Activated T-cell treated with anti-CD3 and anti-CD28 coated beads for 48 hours (primary cell): Measurements from ENCODE around the gene CUTC.

Experiments
- DNase-seq: peaks from one replicate; pipeline ENCODE4 v3.0.0-alpha.2; 2020; ENCODE audit warnings: low read depth

Gene CUTC

DNA sequence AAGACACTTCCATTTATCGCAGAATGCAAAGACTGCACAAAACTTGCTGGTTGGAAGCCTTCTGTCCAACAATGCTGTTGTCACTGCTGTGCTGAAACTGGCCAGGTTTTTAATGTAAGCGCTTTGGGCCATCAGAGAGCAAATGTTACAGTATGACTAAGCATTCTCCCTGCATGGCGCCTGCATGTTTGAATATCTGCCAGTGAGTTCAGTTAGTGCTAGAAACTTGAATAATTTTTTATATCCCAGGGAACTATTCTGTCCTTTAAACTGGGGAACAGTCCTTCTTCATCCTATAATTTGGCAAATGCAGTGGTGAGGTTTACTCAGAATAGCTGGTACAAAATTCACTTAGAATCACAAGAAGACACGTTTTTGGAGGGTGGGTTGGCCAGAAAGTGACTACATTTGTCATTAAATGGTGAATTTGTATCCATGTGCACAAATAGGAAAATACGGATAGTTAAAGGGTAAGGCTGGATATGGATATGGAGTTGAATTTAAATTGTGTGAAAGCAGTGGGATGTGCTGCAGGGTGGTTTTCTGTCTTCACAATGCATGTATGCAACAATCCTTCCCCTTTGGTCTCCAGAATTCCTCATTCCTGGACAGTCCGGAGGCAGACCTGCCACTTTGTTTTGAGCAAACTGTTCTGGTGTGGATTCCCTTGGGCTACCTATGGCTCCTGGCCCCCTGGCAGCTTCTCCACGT, 52.1 kb downstream of the CUTC start:
- no peak for DNase-seq

DNA sequence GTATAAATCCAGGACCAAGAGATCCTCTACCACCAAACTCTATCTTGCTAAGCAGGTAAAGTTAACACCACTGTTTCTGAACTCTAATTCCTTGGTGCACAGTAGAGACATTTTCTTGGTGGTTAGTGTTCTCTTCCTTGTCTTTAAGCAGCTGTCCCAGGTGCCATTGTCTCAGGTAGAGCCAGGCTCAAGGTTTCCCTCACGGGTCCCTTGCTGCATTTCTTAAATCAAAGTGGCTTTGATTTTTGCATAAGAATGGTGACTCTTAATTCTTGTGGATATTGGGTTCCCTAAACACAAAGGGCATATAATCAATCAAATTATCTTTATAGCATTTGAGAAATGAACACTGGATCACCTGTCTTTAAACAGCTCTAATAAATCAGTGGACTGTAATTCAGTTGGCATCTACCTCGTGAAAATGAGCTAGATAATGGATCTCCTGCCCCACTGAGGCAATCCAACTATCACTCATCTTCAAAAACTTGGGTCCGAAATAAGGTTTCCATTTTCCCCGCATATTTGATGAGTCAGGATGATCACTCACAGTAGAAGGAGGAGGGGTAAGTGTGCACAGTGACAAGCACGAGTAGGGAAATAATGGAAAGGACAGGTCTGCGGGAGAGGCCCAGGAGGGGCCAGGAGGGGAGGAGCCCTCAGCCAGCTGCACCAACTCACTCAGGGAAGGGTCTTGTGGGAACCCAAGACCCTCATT, 52.9 kb downstream of the CUTC start:
- DNase-seq = no peak

DNA sequence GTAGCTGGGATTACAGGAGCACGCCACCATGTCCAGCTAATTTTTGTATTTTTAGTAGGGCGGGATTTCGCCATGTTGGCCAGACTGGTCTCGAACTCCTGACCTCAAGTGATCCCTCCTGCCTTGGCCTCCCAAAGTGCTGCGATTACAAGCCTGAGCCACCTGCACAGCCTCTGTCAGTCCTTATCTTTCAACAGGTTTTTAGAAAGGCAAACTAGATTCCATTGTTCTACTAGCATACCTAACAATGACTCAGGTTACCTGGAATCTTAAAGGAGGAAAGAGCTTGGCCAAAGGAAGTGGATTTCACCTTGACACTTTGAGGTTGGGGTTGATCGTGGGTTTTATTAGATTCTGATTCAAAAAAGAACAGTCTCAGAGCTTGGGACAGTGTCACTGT, 53.6 kb downstream of the CUTC start:
- no peak for DNase-seq

DNA sequence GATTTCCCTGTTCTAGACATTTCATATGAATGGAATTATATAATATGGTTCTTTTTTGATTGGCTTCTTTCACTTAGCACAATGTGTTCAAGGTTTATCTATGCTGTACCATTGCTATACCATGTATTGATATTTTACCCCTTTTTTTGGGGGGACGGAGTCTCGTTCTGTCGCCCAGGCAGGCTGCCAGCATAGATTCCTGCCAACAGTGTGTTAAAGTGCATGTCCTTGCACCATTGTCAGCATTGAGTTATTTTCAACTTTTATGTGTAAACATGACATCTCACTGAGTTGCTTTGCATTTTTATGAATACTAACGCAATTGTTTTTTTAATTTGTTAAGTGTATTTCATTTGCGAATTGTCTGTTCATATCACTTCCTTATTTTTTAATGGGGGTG, 55.3 kb downstream of the CUTC start:
- DNase-seq = no peak

DNA sequence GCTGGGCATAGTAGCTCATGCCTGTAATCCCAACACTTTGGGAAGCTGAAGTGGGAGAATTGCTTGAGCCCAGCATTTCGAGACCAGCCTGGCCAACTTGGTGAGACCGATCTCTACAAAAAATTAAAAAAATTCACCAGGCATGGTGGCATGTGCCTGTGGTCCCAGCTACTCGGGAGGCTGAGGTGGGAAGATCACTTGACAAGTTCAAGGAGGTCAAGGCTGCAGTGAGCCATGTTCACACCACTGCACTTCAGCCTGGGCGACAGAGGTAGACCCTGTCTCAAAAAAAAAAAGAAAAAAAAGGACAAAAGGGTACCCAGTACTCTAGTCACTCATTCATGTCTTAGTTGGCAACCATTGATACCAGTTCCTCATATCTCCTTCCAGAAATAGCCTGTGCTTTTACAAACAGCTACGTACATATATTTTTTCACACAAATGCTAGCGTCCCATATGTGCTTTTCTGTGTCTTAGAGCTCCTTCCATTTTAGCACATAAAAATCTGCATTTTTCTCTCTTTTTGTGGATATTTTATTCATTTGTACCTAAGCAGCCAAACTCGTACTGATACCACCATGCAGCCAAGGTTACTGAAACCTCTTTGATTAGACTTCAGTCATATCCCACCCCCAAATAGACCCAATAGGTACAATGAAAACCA, 55.9 kb downstream of the CUTC start:
- DNase-seq = no peak

DNA sequence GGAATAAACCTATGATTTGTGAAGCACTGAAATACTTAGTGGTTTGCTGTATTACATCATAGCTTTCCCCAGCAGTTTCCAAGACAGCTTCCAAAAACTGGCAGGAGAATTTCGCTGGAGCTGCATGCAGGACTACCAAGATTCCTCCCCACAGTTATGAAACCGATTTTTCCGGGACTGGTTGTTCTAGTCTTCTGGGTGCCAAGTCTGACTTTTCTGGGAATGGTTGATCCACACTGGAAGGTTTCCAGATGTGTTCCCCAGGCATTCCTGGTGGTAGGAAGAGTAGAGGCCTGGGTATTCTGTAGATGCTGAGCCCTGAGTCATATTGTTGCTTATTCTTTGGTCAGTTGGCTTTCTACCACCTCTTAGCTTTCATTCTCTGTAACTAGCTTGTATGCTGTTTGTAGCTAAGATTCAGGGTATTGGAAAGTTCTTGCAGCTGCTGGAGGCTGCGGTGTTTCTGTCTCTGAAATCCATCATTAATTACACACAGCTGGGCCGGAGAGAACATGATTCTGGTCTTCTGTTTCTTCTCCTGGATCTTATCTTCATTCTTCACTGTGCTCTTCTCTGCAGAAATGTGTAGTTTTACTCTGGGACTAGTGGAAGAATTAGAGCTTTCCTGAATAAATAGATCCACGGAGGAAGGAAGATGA, 56.7 kb downstream of the CUTC start:
- no peak for DNase-seq

DNA sequence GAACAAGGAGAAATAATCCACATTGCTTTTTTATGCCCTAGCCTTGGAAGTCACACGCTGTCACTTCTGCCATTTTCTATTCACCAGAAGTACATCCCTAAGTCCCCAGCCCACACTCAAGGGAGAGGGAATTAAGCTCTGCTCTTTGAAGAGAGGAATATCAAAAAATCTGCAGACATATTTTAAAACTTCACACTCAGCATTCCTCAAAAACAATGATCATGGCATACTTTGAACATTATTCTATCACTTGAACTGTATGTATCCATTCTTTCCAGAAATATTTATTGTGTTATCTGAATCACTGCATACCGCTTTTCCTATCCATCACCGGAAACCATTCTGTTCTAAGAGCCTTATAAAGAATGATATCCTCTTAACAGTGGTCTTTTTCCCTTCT, 59.8 kb downstream of the CUTC start:
- no peak for DNase-seq

DNA sequence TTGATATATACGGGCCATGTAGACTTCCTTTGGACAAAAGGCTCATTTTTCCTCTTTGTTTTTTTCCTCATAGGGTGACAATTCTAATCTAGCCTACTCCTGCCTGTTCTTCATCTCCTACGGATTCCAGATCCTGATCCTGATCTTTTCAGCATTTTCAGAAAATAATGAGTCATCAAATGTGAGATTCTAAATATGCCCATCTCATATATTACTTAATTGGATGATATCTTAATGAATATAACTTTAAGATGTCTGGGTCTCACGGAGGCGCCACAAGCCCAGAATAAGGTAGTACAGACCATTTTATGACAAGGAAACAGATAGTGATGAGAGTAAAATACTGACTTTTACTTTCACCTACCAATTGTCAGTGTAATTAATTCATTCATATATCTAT, 61.8 kb downstream of the CUTC start:
- no peak for DNase-seq

DNA sequence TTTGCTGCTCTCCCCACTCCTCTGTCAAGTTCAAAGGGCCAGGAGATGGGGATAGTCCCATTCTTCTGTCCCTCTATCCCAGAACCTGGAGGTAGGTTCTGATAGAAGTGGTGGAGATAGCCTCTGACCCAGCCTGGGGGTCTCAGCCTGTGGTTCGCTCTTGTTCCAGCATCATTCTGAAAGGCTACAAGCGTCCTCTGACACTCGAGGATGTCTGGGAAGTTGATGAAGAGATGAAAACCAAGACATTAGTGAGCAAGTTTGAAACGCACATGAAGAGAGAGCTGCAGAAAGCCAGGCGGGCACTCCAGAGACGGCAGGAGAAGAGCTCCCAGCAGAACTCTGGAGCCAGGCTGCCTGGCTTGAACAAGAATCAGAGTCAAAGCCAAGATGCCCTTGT, 64.9 kb downstream of the CUTC start:
- no peak for DNase-seq

DNA sequence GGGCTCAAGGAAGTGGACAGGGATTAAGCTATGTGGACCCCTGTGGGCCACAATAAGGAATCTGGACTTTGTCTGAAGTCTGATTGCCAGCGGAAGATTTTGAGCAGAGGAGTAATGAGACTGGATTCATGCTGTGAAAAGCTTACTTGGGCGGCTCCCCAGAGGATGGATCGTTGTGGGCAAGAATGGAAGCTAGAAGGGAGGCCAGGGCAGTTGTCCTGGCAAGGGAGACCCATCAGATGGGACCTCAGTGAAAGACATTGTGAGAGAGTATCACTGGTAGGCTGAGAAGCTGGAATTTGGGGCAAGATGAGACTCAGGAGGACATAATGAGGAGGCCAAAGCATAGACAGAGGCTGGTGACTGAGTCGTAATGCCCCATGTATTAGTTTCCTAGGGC, 66.0 kb downstream of the CUTC start:
- no peak for DNase-seq

DNA sequence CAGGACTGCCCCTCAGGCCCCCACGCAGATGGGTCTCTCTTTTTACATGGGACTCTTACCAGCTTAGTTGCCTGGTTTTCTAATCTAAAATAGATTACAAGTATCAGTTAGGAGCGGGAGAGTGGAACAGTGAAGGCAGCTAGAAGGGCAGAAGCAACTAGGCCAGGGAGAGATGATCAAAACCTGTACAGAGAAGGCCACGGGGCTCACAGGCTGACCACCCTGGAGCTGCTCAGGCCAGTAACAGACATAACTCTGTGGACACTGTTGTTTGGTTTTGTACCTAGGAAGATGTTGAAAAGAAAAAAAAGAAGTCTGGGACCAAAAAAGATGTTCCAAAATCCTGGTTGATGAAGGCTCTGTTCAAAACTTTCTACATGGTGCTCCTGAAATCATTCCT, 66.9 kb downstream of the CUTC start:
- no peak for DNase-seq

DNA sequence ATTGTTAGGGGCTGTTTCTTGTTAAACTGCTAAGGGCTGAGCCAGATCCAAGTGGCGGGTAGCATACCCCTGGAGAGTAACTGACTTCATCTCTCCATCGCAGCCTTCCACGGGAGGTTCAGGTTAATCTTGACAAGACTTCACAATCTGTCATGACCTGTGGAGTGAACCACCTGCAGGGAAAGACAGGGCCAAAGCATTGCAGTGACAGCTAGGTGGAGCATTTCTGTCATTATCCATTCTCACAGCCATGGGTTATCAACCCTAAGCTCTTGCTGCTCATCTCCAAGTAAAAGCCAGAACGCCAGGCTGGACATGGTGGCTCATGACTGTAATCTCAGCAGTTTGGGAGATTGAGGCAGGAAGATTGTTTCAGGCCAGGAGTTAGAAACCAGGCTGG, 67.6 kb downstream of the CUTC start:
- no peak for DNase-seq

DNA sequence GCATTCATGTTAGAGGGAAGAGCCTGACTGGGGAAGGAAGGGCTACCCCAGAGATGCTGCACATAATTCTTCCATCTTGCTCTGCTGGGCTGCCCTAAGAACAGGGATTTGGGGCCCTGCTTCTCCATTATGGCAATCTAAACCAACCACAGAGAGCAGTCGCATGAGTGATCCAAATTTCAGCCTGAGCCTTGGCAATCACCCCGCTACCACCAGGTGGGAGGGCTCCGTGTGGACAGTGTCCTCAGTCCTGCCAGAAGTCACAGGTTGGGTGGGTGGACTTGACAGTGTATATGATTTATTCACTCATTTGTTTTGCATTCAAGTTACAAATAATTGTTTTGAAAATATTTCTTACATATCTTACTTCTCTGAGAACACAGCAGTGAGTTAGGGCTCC, 72.4 kb downstream of the CUTC start:
- DNase-seq = no peak

DNA sequence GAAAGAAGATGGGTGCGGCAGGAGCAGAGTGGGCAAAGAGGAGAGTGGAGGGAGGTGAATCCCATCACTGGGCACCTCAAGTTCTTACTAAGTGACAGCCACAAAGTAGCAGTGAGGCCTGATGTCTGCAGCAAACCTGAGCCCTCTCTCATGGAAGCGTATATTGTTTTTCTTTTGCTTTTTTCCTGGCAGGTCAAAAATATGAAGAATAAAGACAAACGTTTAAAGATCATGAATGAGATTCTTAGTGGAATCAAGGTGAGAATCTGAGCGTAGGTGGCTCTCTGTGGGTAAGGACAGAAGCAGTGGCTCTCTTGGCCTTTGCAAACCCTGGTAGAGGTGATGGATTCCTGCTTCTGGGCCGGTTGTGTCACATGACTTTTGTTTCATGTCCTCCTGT, 73.2 kb downstream of the CUTC start:
- no peak for DNase-seq
